Ramos (cell line): ENCODE results near the gene GPR50.

Source experiments
- in situ Hi-C: fragments of 300-500 bp; cut with MboI; formaldehyde crosslinking; loops from one replicate; pipeline ENCODE4 v1.14.3; 2022; ENCODE audit warnings: low sequenced_read_pairs; ENCODE audit not compliant: unreplicated experiment

Gene GPR50

DNA sequence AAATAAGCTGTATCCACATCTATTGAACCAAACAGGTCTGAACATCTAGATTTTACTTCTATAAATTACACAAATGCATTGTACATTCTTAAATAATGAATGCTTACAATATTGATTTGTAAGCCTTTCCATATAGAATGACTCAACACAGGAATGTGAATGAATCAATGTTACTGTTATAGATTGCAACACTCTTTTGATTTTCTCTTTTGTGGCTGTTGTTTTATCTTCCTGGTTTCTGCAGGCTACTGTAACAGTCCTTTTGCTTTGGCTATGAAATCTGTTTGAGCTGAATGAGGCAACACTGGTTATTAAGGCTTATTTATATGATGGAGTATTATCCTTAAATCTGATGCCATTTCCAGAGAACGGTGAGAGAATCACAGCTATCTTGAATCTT lies 49.5 kb downstream of the GPR50 start:
- in situ Hi-C loops, result no loop called here

DNA sequence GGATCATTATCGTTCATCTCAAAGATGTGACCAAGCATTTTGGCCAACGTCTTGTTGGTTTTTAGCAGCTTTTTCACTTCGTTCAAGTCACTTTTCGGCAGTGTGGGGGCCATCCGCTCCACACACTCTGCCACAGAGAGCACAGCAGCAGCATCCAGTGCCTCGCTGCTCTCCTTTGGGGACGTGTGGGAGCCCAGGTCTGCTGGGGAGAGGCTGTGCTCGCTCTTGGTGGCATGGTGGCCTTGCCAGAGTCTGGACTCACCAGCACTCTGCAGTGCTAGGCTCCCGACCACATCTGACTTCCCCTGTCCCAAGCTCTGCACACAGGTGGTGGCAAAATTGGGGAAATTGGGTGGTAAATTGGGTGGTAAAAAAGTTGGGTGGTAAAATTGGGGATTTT lies 50.6 kb downstream of the GPR50 start:
- in situ Hi-C loops, result no loop called here

DNA sequence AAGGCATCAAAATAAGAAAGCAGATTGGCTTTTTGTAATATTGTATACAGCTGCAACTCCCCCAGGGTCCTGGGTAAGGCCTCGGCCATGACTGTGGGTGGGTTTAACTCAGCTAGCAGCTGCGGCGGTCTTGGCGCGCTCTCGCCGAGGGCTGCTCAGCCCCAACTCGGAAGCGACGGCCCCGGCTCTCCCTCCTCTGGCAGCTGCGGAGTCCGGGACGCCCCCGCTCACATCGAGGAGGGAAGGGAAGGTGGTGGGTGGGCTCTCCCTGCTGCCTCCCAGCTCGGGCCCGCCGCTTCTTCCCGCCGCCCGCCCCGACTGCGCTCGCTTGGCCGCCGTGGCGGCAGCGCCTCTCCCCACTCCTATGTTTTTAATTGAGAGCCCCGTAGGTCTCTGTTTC lies 51.2 kb downstream of the GPR50 start:
- in situ Hi-C loops, result no loop called here

DNA sequence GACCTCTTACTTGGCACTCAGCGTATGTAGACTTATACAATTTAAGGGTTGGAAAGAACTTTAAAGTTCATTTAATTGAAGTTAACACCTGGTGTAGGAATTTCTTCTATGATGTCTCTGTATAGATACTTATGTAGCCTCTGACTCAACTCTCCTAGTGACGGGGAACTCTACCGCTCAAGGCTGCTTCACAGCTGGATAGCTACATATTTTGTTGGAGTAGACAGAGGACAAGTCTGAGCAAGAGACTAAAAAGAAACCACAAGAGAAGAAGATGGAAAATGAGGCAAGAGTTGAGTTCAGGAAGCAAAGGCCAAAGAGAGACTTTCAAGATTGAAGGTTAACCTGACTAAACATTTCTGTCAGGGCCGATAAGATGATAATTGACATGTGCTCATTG lies 52.6 kb downstream of the GPR50 start:
- in situ Hi-C loops, result no loop called here
